ENCODE data around the gene NAA11. TPM values are rescaled to one million over a fixed set of nuclear protein-coding genes. Genes with fewer than 3 reads are reported as not detected.

The NAA11 gene
- total and polyA plus RNA-seq, 2 donors (not counting 1 experiment from before 2014, with no cell fraction given), result not detected

DNA sequence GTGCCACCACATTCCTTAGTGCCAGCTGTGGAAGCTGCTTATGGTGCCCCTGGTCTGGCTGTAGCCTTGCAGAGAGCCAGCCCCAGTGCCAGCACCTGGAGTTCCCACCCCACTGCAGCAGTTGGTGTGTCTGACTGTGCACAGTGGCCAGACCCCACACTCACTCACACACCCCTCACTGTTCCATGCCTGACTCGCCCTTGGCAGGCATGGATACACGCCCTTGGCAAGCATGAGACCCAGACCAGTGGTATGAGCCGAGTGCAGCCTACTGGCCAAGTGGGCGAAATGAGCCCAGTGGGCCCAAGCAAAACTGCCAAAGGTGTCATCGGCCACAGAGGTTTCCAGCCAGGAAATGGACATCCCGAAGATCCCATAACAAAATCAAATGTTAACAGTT is 27.4 kb downstream of the NAA11 start:
- Histone ChIP-seq H3K9ac (ENCODE audit: insufficient read depth, low read length) (no peak overlapping the region), H3K36me3 (ENCODE audit: control insufficient read depth, insufficient read depth, low read length) (no peaks in the 10 kb centered on the region), H4K20me1 (ENCODE audit: control insufficient read depth, extremely low read depth, insufficient read depth, low read length) (no peaks in the 10 kb centered on the region), H3K27ac (ENCODE audit: insufficient read depth, low read length) (no peak overlapping the region), H3K4me2 (ENCODE audit: extremely low read depth, insufficient read depth, low read length) (no peak overlapping the region), H3K27me3 (ENCODE audit: control insufficient read depth, insufficient read depth, low read length) (no peaks in the 10 kb centered on the region), H2AFZ (ENCODE audit: low read length) (no peak overlapping the region), H3K79me2 (ENCODE audit: control insufficient read depth, insufficient read depth, low read length) (no peaks in the 10 kb centered on the region), H3K9me3 (ENCODE audit: control insufficient read depth, insufficient read depth, low read depth, low read length) (no peaks in the 10 kb centered on the region), H3K4me3 (replicated peaks in 1 of 4; ENCODE audit: control extremely low read depth in 1 of 4, insufficient read depth in 1 of 4, low read depth in 3 of 4, low read length in 4 of 4) (no peak overlapping the region), H3K4me1 (ENCODE audit: control insufficient read depth, extremely low read depth, insufficient read depth, low read length) (no peaks in the 10 kb centered on the region)
- TF ChIP-seq EZH2 (IDR thresholded peaks at IDR 0.05; ENCODE audit: low read length, missing control alignments) (no peak), CTCF (conservative IDR thresholded peaks at IDR 0.05 in 1 of 2, IDR thresholded peaks at IDR 0.05 in 1 of 2; ENCODE audit: low read depth in 1 of 2, low read length in 2 of 2) (no peak)
- DNase-seq (ENCODE audit: low read depth in 2 of 2), result no peak

- Histone ChIP-seq H3K9me3 (ENCODE audit: control insufficient read depth, insufficient read depth, low read depth, low read length) (no peaks in the 10 kb centered on the region), H3K27ac (ENCODE audit: insufficient read depth, low read length) (no peak overlapping the region), H3K36me3 (ENCODE audit: control insufficient read depth, insufficient read depth, low read length) (no peaks in the 10 kb centered on the region), H2AFZ (ENCODE audit: low read length) (no peak overlapping the region), H3K4me3 (replicated peaks in 1 of 4; ENCODE audit: control extremely low read depth in 1 of 4, insufficient read depth in 1 of 4, low read depth in 3 of 4, low read length in 4 of 4) (no peak overlapping the region), H3K79me2 (ENCODE audit: control insufficient read depth, insufficient read depth, low read length) (no peaks in the 10 kb centered on the region), H3K27me3 (ENCODE audit: control insufficient read depth, insufficient read depth, low read length) (no peaks in the 10 kb centered on the region), H3K9ac (ENCODE audit: insufficient read depth, low read length) (no peak overlapping the region), H3K4me2 (ENCODE audit: extremely low read depth, insufficient read depth, low read length) (no peak overlapping the region), H3K4me1 (ENCODE audit: control insufficient read depth, extremely low read depth, insufficient read depth, low read length) (no peaks in the 10 kb centered on the region), H4K20me1 (ENCODE audit: control insufficient read depth, extremely low read depth, insufficient read depth, low read length) (no peaks in the 10 kb centered on the region)
- TF ChIP-seq CTCF (conservative IDR thresholded peaks at IDR 0.05 in 1 of 2, IDR thresholded peaks at IDR 0.05 in 1 of 2; ENCODE audit: low read depth in 1 of 2, low read length in 2 of 2) (no peak), EZH2 (IDR thresholded peaks at IDR 0.05; ENCODE audit: low read length, missing control alignments) (no peak)
- no peak for DNase-seq (ENCODE audit: low read depth in 2 of 2)
Observed at GRCh38 chr4:79298027-79298426, 27.8 kb downstream of the NAA11 start.

- no peaks in the 10 kb centered on the region for H3K79me2 ChIP-seq (ENCODE audit: control insufficient read depth, insufficient read depth, low read length)
- no peak overlapping the region for H3K4me3 ChIP-seq (replicated peaks in 1 of 4; ENCODE audit: control extremely low read depth in 1 of 4, insufficient read depth in 1 of 4, low read depth in 3 of 4, low read length in 4 of 4)
- no peak for DNase-seq (ENCODE audit: low read depth in 2 of 2)
- no peak overlapping the region for H3K27ac ChIP-seq (ENCODE audit: insufficient read depth, low read length)
- H3K9ac ChIP-seq (ENCODE audit: insufficient read depth, low read length), result no peak overlapping the region
- H4K20me1 ChIP-seq (ENCODE audit: control insufficient read depth, extremely low read depth, insufficient read depth, low read length), result no peaks in the 10 kb centered on the region
- no peak overlapping the region for H3K4me2 ChIP-seq (ENCODE audit: extremely low read depth, insufficient read depth, low read length)
- H3K9me3 ChIP-seq (ENCODE audit: control insufficient read depth, insufficient read depth, low read depth, low read length), result no peaks in the 10 kb centered on the region
- H3K36me3 ChIP-seq (ENCODE audit: control insufficient read depth, insufficient read depth, low read length), result no peaks in the 10 kb centered on the region
- H3K4me1 ChIP-seq (ENCODE audit: control insufficient read depth, extremely low read depth, insufficient read depth, low read length), result no peaks in the 10 kb centered on the region
- no peaks in the 10 kb centered on the region for H3K27me3 ChIP-seq (ENCODE audit: control insufficient read depth, insufficient read depth, low read length)
- TF ChIP-seq CTCF (conservative IDR thresholded peaks at IDR 0.05 in 1 of 2, IDR thresholded peaks at IDR 0.05 in 1 of 2; ENCODE audit: low read depth in 1 of 2, low read length in 2 of 2), result no peak
- TF ChIP-seq EZH2 (IDR thresholded peaks at IDR 0.05; ENCODE audit: low read length, missing control alignments), result no peak
- H2AFZ ChIP-seq (ENCODE audit: low read length), result no peak overlapping the region
Observed at GRCh38 chr4:79297479-79297878, 28.4 kb downstream of the NAA11 start.
